Keratinocyte (primary cell): ENCODE measurements around the gene MEIS2. TPM values are rescaled to one million over a fixed set of nuclear protein-coding genes. Genes with fewer than 3 reads are reported as not detected.

ENCODE experiments used
- DNase-seq: peaks from one replicate; pipeline ENCODE4 v3.0.0-alpha.2; 2011; ENCODE audit warnings: low read depth, missing footprints, low spot score
- FAIRE-seq: peaks from 2 replicates; lab custom pipeline; 2011; peaks lifted over from hg19 to GRCh38; lab: Jason Lieb, UNC
- H2AFZ ChIP-seq: 2 replicates; pipeline ENCODE4 v1.6.0; 2012; ENCODE audit warnings: low read length, control low read depth, inconsistent platforms; ENCODE audit not compliant: control insufficient read depth
- H3K27ac ChIP-seq: 2 replicates; pipeline ENCODE4 v1.5.1; 2011; ENCODE audit warnings: low read length; ENCODE audit not compliant: control insufficient read depth, insufficient read depth
- H3K27me3 ChIP-seq: 3 replicates; pipeline ENCODE4 v1.6.0; 2011; ENCODE audit warnings: low read length; ENCODE audit not compliant: control insufficient read depth, insufficient read depth; ENCODE audit errors: extremely low read depth
- H3K36me3 ChIP-seq, 2 experiments: 2 replicates in 1 of 2; 3 replicates in 1 of 2; pipeline ENCODE4 v1.5.1; 2011; ENCODE audit warnings: low read length in 2 of 2, mild to moderate bottlenecking in 1 of 2; ENCODE audit not compliant: control insufficient read depth in 2 of 2, insufficient read depth in 2 of 2; ENCODE audit errors: extremely low read depth in 1 of 2
- H3K4me1 ChIP-seq: 3 replicates; pipeline ENCODE4 v1.5.1; 2011; ENCODE audit warnings: low read length; ENCODE audit not compliant: control insufficient read depth, insufficient read depth; ENCODE audit errors: extremely low read depth
- H3K4me2 ChIP-seq: 3 replicates; pipeline ENCODE4 v1.6.0; 2011; ENCODE audit warnings: low read depth, low read length; ENCODE audit not compliant: control insufficient read depth, insufficient read depth; ENCODE audit errors: extremely low read depth
- H3K4me3 ChIP-seq, 3 experiments: fragments of 200-600 bp in 1 of 3; sonication (generic) in 1 of 3; 2 replicates in 2 of 3; 3 replicates in 1 of 3; pipeline ENCODE4 v1.5.1; 2011 to 2016; ENCODE audit warnings: low read length in 3 of 3, mild to moderate bottlenecking in 3 of 3, control low read depth in 2 of 3, inconsistent platforms in 1 of 3, low read depth in 1 of 3, mixed read lengths in 1 of 3, mixed run types in 1 of 3, moderate library complexity in 1 of 3; ENCODE audit not compliant: control insufficient read depth in 2 of 3, insufficient read depth in 2 of 3; ENCODE audit errors: extremely low read depth in 1 of 3
- H3K79me2 ChIP-seq: 2 replicates; pipeline ENCODE4 v1.6.0; 2012; ENCODE audit warnings: low read length; ENCODE audit not compliant: control insufficient read depth, insufficient read depth
- H3K9ac ChIP-seq: 3 replicates; pipeline ENCODE4 v1.6.0; 2011; ENCODE audit warnings: low read length; ENCODE audit not compliant: control insufficient read depth, insufficient read depth; ENCODE audit errors: extremely low read depth
- H3K9me1 ChIP-seq: 3 replicates; pipeline ENCODE4 v1.6.0; 2011; ENCODE audit warnings: low read length; ENCODE audit not compliant: control insufficient read depth, insufficient read depth; ENCODE audit errors: extremely low read depth
- H3K9me3 ChIP-seq: 2 replicates; pipeline ENCODE4 v1.5.1; 2012; ENCODE audit warnings: low read depth, low read length; ENCODE audit not compliant: control insufficient read depth
- H4K20me1 ChIP-seq: 3 replicates; pipeline ENCODE4 v1.6.0; 2011; ENCODE audit warnings: low read length; ENCODE audit not compliant: control insufficient read depth, insufficient read depth; ENCODE audit errors: extremely low read depth
- CTCF ChIP-seq, 3 experiments: IDR thresholded peaks in 1 of 3; conservative IDR thresholded peaks in 1 of 3; optimal IDR thresholded peaks in 1 of 3; 2 replicates in 2 of 3; 3 replicates in 1 of 3; pipeline versions ENCODE3 to v1.5.1; 2011; ENCODE audit warnings: low read length in 3 of 3, mild to moderate bottlenecking in 3 of 3, moderate library complexity in 2 of 3, control low read depth in 1 of 3, inconsistent platforms in 1 of 3; ENCODE audit not compliant: insufficient read depth in 2 of 3; ENCODE audit errors: extremely low read depth in 1 of 3
- EZH2 ChIP-seq: IDR thresholded peaks from one replicate; pipeline ENCODE4 v1.6.1; 2012; ENCODE audit warnings: inconsistent platforms, mild to moderate bottlenecking, low read length, moderate library complexity
- dilution Hi-C: fragments of 300-500 bp; cut with MboI; formaldehyde crosslinking; loops from one replicate; pipeline ENCODE4 v1.7.0; 2020; ENCODE audit warnings: low sequenced_read_pairs; ENCODE audit not compliant: extremely low pct_ligation_motif_present
- polyA plus RNA-seq, 5 experiments: library from polyadenylated mRNA; depleted of rRNA in 3 of 5; stranded (reverse) in 3 of 5; stranded (forward) in 1 of 5; unstranded in 1 of 5; fragments of >200 nt; gene quantifications; 1 replicate in 1 of 5; 2 replicates in 3 of 5; 3 replicates in 1 of 5; pipeline versions ENCODE4 v1.2.1 to v1.2.3, GENCODE V29; 2011 to 2012; ENCODE audit warnings: missing spikeins in 2 of 5, low read depth in 1 of 5, low replicate concordance in 1 of 5

MEIS2 gene
- polyA plus RNA-seq, 1 donor (not counting 4 experiments of a cell fraction or from before 2014, with no cell fraction given): 11.4 TPM

GRCh38 chr15:37079726-37080125 is 20.6 kb downstream of the MEIS2 start:
- TF ChIP-seq CTCF (optimal IDR thresholded peaks at IDR 0.05 in 1 of 3, IDR thresholded peaks at IDR 0.05 in 1 of 3, conservative IDR thresholded peaks at IDR 0.05 in 1 of 3; ENCODE audit: extremely low read depth in 1 of 3, insufficient read depth in 2 of 3, low read length in 3 of 3) (no peak), EZH2 (no peak)
- Histone ChIP-seq H3K9ac (no peak overlapping the region), H3K9me3 (no peaks in the 10 kb centered on the region), H3K4me3 (no peak overlapping the region), H3K27me3 (no peaks in the 10 kb centered on the region), H4K20me1 (no peaks in the 10 kb centered on the region), H3K27ac (no peak overlapping the region), H3K9me1 (no peaks in the 10 kb centered on the region), H3K36me3 (peaks cover 0 to 8% of the 10 kb centered on the region in 2 experiments), H3K4me2 (no peak overlapping the region), H3K79me2 (no peaks in the 10 kb centered on the region), H2AFZ (no peak overlapping the region), H3K4me1 (no peaks in the 10 kb centered on the region)
- dilution Hi-C loops: no loop called here
- FAIRE-seq (no peak), DNase-seq (no peak)

GRCh38 chr15:37078566-37078965 is 21.8 kb downstream of the MEIS2 start:
- no peaks in the 10 kb centered on the region for H3K9me3 ChIP-seq
- peaks cover 0 to 6% of the 10 kb centered on the region in 2 experiments for H3K36me3 ChIP-seq
- H3K79me2 ChIP-seq: no peaks in the 10 kb centered on the region
- no peaks in the 10 kb centered on the region for H4K20me1 ChIP-seq
- H3K4me1 ChIP-seq: no peaks in the 10 kb centered on the region
- no peak overlapping the region for H3K27ac ChIP-seq
- H2AFZ ChIP-seq: no peak overlapping the region
- no peaks in the 10 kb centered on the region for H3K9me1 ChIP-seq
- H3K4me2 ChIP-seq: no peak overlapping the region
- no peak for FAIRE-seq
- H3K4me3 ChIP-seq: no peak overlapping the region
- no peak for TF ChIP-seq CTCF (optimal IDR thresholded peaks at IDR 0.05 in 1 of 3, IDR thresholded peaks at IDR 0.05 in 1 of 3, conservative IDR thresholded peaks at IDR 0.05 in 1 of 3; ENCODE audit: extremely low read depth in 1 of 3, insufficient read depth in 2 of 3, low read length in 3 of 3)
- no peak for TF ChIP-seq EZH2
- dilution Hi-C loops: no loop called here
- no peak for DNase-seq
- no peaks in the 10 kb centered on the region for H3K27me3 ChIP-seq
- H3K9ac ChIP-seq: no peak overlapping the region
